H1 (cell line): Measurements from ENCODE around the gene ABHD12B. TPM values are rescaled to one million over a fixed set of nuclear protein-coding genes. Genes with fewer than 3 reads are reported as not detected.

Experiments
- CTCF ChIA-PET: fragments of 300-600 bp; sonication (Branson Sonifier 250); formaldehyde crosslinking; loops from one replicate; lab custom pipeline; 2021; ENCODE audit not compliant: partially characterized antibody; lab: Charles Lee
- POLR2A ChIA-PET: fragments of 300-600 bp; sonication (Branson Sonifier 250); formaldehyde crosslinking; loops from one replicate; lab custom pipeline; 2021; ENCODE audit warnings: inconsistent platforms; ENCODE audit not compliant: partially characterized antibody; lab: Charles Lee
- DNase-seq, 2 experiments: peaks; one replicate each; pipeline versions ENCODE4 v3.0.0 to v3.0.0-alpha.2; 2010 to 2022; ENCODE audit warnings: low spot score in 2 of 2, low read depth in 1 of 2, mixed read lengths in 1 of 2
- FAIRE-seq: peaks from 2 replicates; lab custom pipeline; 2011; peaks lifted over from hg19 to GRCh38; lab: Jason Lieb, UNC
- H2AFZ ChIP-seq: 2 replicates; pipeline ENCODE4 v1.8.1; 2012; ENCODE audit warnings: low read length, inconsistent platforms
- H2AK5ac ChIP-seq: 2 replicates; pipeline ENCODE4 v1.6.1; 2013; ENCODE audit warnings: low read depth, low read length
- H2BK120ac ChIP-seq: replicated peaks from 2 replicates; pipeline ENCODE3; 2013; ENCODE audit warnings: low read depth, low read length, inconsistent platforms
- H2BK12ac ChIP-seq: 2 replicates; pipeline ENCODE4 v1.6.1; 2013; ENCODE audit warnings: low read depth, low read length
- H2BK15ac ChIP-seq: 2 replicates; pipeline ENCODE4 v1.6.1; 2013; ENCODE audit warnings: low read length
- H2BK20ac ChIP-seq: 2 replicates; pipeline ENCODE4 v1.6.1; 2013; ENCODE audit warnings: low read length
- H2BK5ac ChIP-seq: 2 replicates; pipeline ENCODE4 v1.6.1; 2013; ENCODE audit warnings: low read depth, low read length
- H3K14ac ChIP-seq: 2 replicates; pipeline ENCODE4 v1.6.1; 2013; ENCODE audit warnings: inconsistent platforms; ENCODE audit not compliant: insufficient read length
- H3K18ac ChIP-seq: 2 replicates; pipeline ENCODE4 v1.6.1; 2013; ENCODE audit warnings: low read length; ENCODE audit errors: extremely low read depth
- H3K23ac ChIP-seq: 2 replicates; pipeline ENCODE4 v1.6.1; 2013; ENCODE audit warnings: inconsistent platforms; ENCODE audit not compliant: insufficient read length
- H3K23me2 ChIP-seq: 2 replicates; pipeline ENCODE4 v1.6.1; 2013; ENCODE audit warnings: low read depth, low read length
- H3K27ac ChIP-seq: 2 replicates; pipeline ENCODE4 v1.6.1; 2011; ENCODE audit warnings: low read depth, low read length, inconsistent platforms
- H3K27me3 ChIP-seq, 4 experiments: replicated peaks in 1 of 4; 1 replicate in 1 of 4; 2 replicates in 3 of 4; pipeline versions ENCODE4 v1.6.1 to v1.8.1; 2011 to 2013; ENCODE audit warnings: low read length in 3 of 4, mild to moderate bottlenecking in 3 of 4, inconsistent platforms in 2 of 4, mixed read lengths in 2 of 4, moderate library complexity in 1 of 4; ENCODE audit not compliant: control insufficient read depth in 3 of 4, insufficient read depth in 3 of 4; ENCODE audit errors: extremely low read depth in 1 of 4
- H3K36me3 ChIP-seq, 4 experiments: 2 replicates each; pipeline versions ENCODE4 v1.6.1 to v1.8.1; 2011 to 2013; ENCODE audit warnings: mild to moderate bottlenecking in 4 of 4, low read length in 3 of 4, moderate library complexity in 2 of 4, control low read depth in 1 of 4, inconsistent platforms in 1 of 4; ENCODE audit not compliant: insufficient read depth in 4 of 4, control insufficient read depth in 2 of 4
- H3K4ac ChIP-seq: replicated peaks from 2 replicates; pipeline ENCODE3; 2013; ENCODE audit warnings: low read length, low read depth, mixed read lengths, inconsistent platforms; ENCODE audit not compliant: insufficient read length
- H3K4me1 ChIP-seq, 4 experiments: replicated peaks in 1 of 4; 1 replicate in 1 of 4; 2 replicates in 3 of 4; pipeline versions ENCODE4 v1.6.1 to v1.8.1; 2011 to 2013; ENCODE audit warnings: low read length in 3 of 4, inconsistent platforms in 2 of 4, mixed read lengths in 1 of 4; ENCODE audit not compliant: insufficient read depth in 4 of 4, control insufficient read depth in 3 of 4
- H3K4me2 ChIP-seq, 2 experiments: 2 replicates each; pipeline versions ENCODE4 v1.6.1 to v1.8.1; 2011 to 2013; ENCODE audit warnings: low read depth in 2 of 2, low read length in 2 of 2, control low read depth in 1 of 2, inconsistent platforms in 1 of 2, mild to moderate bottlenecking in 1 of 2; ENCODE audit not compliant: insufficient read depth in 1 of 2
- H3K4me3 ChIP-seq, 4 experiments: fragments of 200-600, 300-600 bp in 1 of 4; sonication (generic), shearing (Covaris generic), sonication (Bioruptor Twin) in 1 of 4; 2 replicates each; pipeline versions ENCODE4 v1.5.1 to v1.8.1; 2011 to 2016; ENCODE audit warnings: low read length in 4 of 4, low read depth in 3 of 4, control low read depth in 2 of 4, inconsistent platforms in 2 of 4, mild to moderate bottlenecking in 2 of 4, mixed read lengths in 1 of 4, moderate library complexity in 1 of 4; ENCODE audit not compliant: insufficient read depth in 2 of 4; ENCODE audit errors: extremely low read depth in 1 of 4
- H3K56ac ChIP-seq: replicated peaks from 2 replicates; pipeline ENCODE3; 2013; ENCODE audit warnings: low read depth, mild to moderate bottlenecking, mixed read lengths, low read length, inconsistent platforms; ENCODE audit not compliant: insufficient read length
- H3K79me1 ChIP-seq: 2 replicates; pipeline ENCODE4 v1.6.1; 2013; ENCODE audit warnings: low read depth, low read length, control low read depth
- H3K79me2 ChIP-seq, 2 experiments: 2 replicates each; pipeline versions ENCODE4 v1.6.1 to v1.8.1; 2012 to 2013; ENCODE audit warnings: low read length in 2 of 2, mild to moderate bottlenecking in 2 of 2, inconsistent platforms in 1 of 2; ENCODE audit not compliant: insufficient read depth in 2 of 2, control insufficient read depth in 1 of 2
- H3K9ac ChIP-seq, 4 experiments: replicated peaks in 1 of 4; 1 replicate in 1 of 4; 2 replicates in 3 of 4; pipeline versions ENCODE4 v1.6.1 to v1.8.1; 2011 to 2013; ENCODE audit warnings: low read depth in 3 of 4, low read length in 3 of 4, control low read depth in 2 of 4, mild to moderate bottlenecking in 2 of 4, moderate library complexity in 2 of 4, inconsistent platforms in 1 of 4; ENCODE audit errors: extremely low read depth in 1 of 4
- H3K9me3 ChIP-seq, 2 experiments: 2 replicates each; pipeline versions ENCODE4 v1.6.1 to v1.8.1; 2012 to 2013; ENCODE audit warnings: mild to moderate bottlenecking in 2 of 2, moderate library complexity in 2 of 2, control low read depth in 1 of 2, inconsistent platforms in 1 of 2, low read depth in 1 of 2, low read length in 1 of 2, mixed read lengths in 1 of 2; ENCODE audit not compliant: insufficient read depth in 2 of 2
- H4K20me1 ChIP-seq, 2 experiments: replicated peaks in 1 of 2; 2 replicates each; pipeline versions ENCODE3 to v1.8.1; 2011 to 2013; ENCODE audit warnings: inconsistent platforms in 2 of 2, low read length in 2 of 2, mild to moderate bottlenecking in 1 of 2; ENCODE audit not compliant: insufficient read depth in 2 of 2, control insufficient read depth in 1 of 2
- H4K5ac ChIP-seq: 2 replicates; pipeline ENCODE4 v1.6.1; 2013; ENCODE audit warnings: low read length, low read depth, mixed read lengths, inconsistent platforms; ENCODE audit not compliant: insufficient read length
- H4K8ac ChIP-seq: 2 replicates; pipeline ENCODE4 v1.8.0; 2013; ENCODE audit warnings: mild to moderate bottlenecking, moderate library complexity, low read length, inconsistent platforms; ENCODE audit not compliant: insufficient read depth; ENCODE audit errors: extremely low read depth
- H4K91ac ChIP-seq: replicated peaks from 2 replicates; pipeline ENCODE3; 2013; ENCODE audit warnings: low read length, mixed read lengths, inconsistent platforms; ENCODE audit not compliant: insufficient read length
- BACH1 ChIP-seq: IDR thresholded peaks from 2 replicates; pipeline ENCODE4 v1.6.1; 2012; ENCODE audit warnings: low read length, improper control_type of control experiment
- GABPA ChIP-seq: IDR thresholded peaks from 2 replicates; pipeline ENCODE4 v1.6.1; 2011; ENCODE audit warnings: mild to moderate bottlenecking, low read length, moderate library complexity, borderline replicate concordance; ENCODE audit not compliant: insufficient read depth
- HDAC6 ChIP-seq: IDR thresholded peaks from one replicate; pipeline ENCODE4 v1.7.1; 2012; ENCODE audit warnings: low read depth, mild to moderate bottlenecking, inconsistent platforms, low read length, moderate library complexity
- KDM1A ChIP-seq: fragments of 200-600, 300-600 bp; sonication (generic); IDR thresholded peaks from 2 replicates; pipeline ENCODE4 v1.7.1; 2016; ENCODE audit warnings: mild to moderate bottlenecking, low read length, borderline replicate concordance
- KDM5A ChIP-seq: fragments of 200-600 bp; IDR thresholded peaks from 2 replicates; pipeline ENCODE4 v1.7.1; 2012; ENCODE audit warnings: mild to moderate bottlenecking, low read length, inconsistent platforms, mixed read lengths
- NANOG ChIP-seq: IDR thresholded peaks from 2 replicates; pipeline ENCODE4 v1.6.1; 2011; ENCODE audit warnings: low read length, low read depth, mild to moderate bottlenecking, inconsistent platforms; ENCODE audit not compliant: insufficient read depth, poor library complexity, severe bottlenecking
- SP1 ChIP-seq: IDR thresholded peaks from 2 replicates; pipeline ENCODE4 v1.6.1; 2011; ENCODE audit warnings: low read depth, low read length
- TAF7 ChIP-seq: optimal IDR thresholded peaks from 2 replicates; pipeline ENCODE3; 2011; ENCODE audit warnings: low read depth, mild to moderate bottlenecking, inconsistent platforms, low read length, moderate library complexity, borderline replicate concordance
- ZNF274 ChIP-seq: IDR thresholded peaks from 2 replicates; pipeline ENCODE4 v1.7.0; 2012; ENCODE audit warnings: low read length, borderline replicate concordance; ENCODE audit errors: extremely low read depth
- WGBS, 2 experiments: shearing (Covaris generic) in 1 of 2; methylation state at CpG; one replicate each; pipeline versions ENCODE4 v1.1.6 to v1.1.7; 2013 to 2015; ENCODE audit warnings: low lambda C conversion rate in 2 of 2, mixed read lengths in 2 of 2, inconsistent platforms in 1 of 2, low coverage in 1 of 2, missing lambda C conversion rate in 1 of 2; ENCODE audit not compliant: insufficient replicate concordance in 2 of 2, insufficient coverage in 1 of 2, insufficient read length in 1 of 2; ENCODE audit errors: extremely low coverage in 1 of 2, missing lambda C conversion rate in 1 of 2; 5-methylcytosine and 5-hydroxymethylcytosine counted together
- polyA plus RNA-seq, 7 experiments: library from polyadenylated mRNA; depleted of rRNA in 3 of 7; stranded (reverse) in 5 of 7; unstranded in 2 of 7; fragments of >200 nt in 5 of 7; fragments of 200-250 nt in 2 of 7; gene quantifications; 1 replicate in 5 of 7; 2 replicates in 1 of 7; 4 replicates in 1 of 7; pipeline versions ENCODE4 v1.2.1 to v1.2.3, GENCODE V29; 2011 to 2013; ENCODE audit warnings: missing spikeins in 2 of 7, mixed read lengths in 2 of 7
- total RNA-seq: library from RNA; stranded (reverse); fragmentation: NEBNext Ultra II Directional; extraction: Animal tissue kit (Norgen Biotek cat#: 25700); gene quantifications from 2 replicates; pipeline ENCODE4 v1.2.1, GENCODE V29; 2021
- TF ChIP-seq, protein P1 (sequence below): IDR thresholded peaks from 2 replicates; pipeline ENCODE4 v1.6.1; 2011; ENCODE audit warnings: low read length, improper control_type of control experiment
- TF ChIP-seq, protein P2 (sequence below): IDR thresholded peaks from 2 replicates; pipeline ENCODE4 v1.6.1; 2012; ENCODE audit warnings: inconsistent platforms

The ABHD12B gene
- total and polyA plus RNA-seq, 2 of the 8 experiments (the other 6 are each of a cell fraction or from before 2014, with no cell fraction given), result 4.0 to 102 TPM

DNA sequence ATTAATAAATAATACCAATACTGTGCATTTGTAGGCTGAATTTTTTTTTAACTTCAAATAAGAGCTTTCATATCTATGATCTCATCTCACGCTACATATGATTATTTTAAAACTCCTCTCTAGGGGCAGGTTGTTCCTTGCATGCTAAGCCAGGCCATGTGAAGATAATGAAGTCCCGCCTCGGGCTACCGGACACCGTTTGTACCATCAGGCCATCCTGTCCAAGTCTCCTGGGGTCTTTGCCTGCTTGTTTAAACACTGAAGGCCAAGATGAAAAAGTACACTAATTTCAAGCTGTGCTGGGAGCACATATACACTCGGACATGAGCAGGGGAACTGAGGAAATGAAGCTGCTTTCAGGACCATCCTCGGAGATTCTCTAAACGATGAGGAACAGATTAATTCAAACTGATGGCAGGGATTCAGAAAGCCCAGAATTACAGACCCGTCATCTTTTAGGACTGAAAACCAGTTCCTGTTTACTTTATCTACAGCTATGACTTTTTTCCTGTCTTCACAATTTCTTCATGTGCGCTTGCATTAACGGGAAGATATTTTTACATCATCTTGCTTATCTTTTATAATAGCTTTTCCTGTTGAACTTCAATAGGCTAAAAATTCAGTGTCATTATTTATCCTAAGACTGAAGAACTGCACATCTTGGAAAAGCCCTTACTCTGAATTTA, 6.3 kb upstream of the ABHD12B start:
- no peak for DNase-seq
- H3K18ac ChIP-seq, result no peak overlapping the region
- no peak overlapping the region for H2BK120ac ChIP-seq
- H3K9ac ChIP-seq, result no peak overlapping the region
- WGBS, 2 experiments, result 95% methylated on average over 11 of the region's 11 CpGs; no CpG with 5 or more reads in 1 of the 2 experiments
- no peak overlapping the region for H2AK5ac ChIP-seq
- H2BK5ac ChIP-seq, result no peak overlapping the region
- no peaks in the 10 kb centered on the region for H3K79me2 ChIP-seq
- no peak overlapping the region for H2BK12ac ChIP-seq
- POLR2A ChIA-PET, result no interaction called here
- no peak overlapping the region for H2BK15ac ChIP-seq
- no peak overlapping the region for H3K56ac ChIP-seq
- no peaks in the 10 kb centered on the region for H4K20me1 ChIP-seq
- H2BK20ac ChIP-seq, result no peak overlapping the region
- no peak overlapping the region for H3K4me2 ChIP-seq
- peaks cover 0 to 2% (median 0%) of the 10 kb centered on the region in 4 experiments; a peak in 1 of 7 replicates for H3K27me3 ChIP-seq
- H3K9me3 ChIP-seq, result no peaks in the 10 kb centered on the region
- H3K36me3 ChIP-seq, result no peaks in the 10 kb centered on the region
- FAIRE-seq, result no peak
- no peak overlapping the region for H3K4me3 ChIP-seq
- peaks cover 0 to 1% (median 0%) of the 10 kb centered on the region in 4 experiments; a peak in 1 of 7 replicates for H3K4me1 ChIP-seq
- no peak overlapping the region for H2AFZ ChIP-seq
- H4K8ac ChIP-seq, result no peak overlapping the region
- H3K23ac ChIP-seq, result no peak overlapping the region
- H3K14ac ChIP-seq, result no peak overlapping the region
- H3K4ac ChIP-seq, result no peak overlapping the region
- H3K27ac ChIP-seq, result no peak overlapping the region
- no peaks in the 10 kb centered on the region for H3K23me2 ChIP-seq
- no peak overlapping the region for H4K5ac ChIP-seq
- no peaks in the 10 kb centered on the region for H3K79me1 ChIP-seq
- no peak overlapping the region for H4K91ac ChIP-seq
- CTCF ChIA-PET, result interaction anchor here (1.0 to 4.6 kb wide), 4 partner anchors 11 to 39 kb away, joined by 3 to 24 read pairs (median 4); no protein-coding TSS in a partner anchor
- TF ChIP-seq ZNF274 (no peak), HDAC6 (no peak), KDM5A (no peak), TAF7 (no peak), KDM1A (no peak), SP1 (no peak), GABPA (no peak), NANOG (no peak), BACH1 (no peak)
- TF ChIP-seq, protein P1, sequence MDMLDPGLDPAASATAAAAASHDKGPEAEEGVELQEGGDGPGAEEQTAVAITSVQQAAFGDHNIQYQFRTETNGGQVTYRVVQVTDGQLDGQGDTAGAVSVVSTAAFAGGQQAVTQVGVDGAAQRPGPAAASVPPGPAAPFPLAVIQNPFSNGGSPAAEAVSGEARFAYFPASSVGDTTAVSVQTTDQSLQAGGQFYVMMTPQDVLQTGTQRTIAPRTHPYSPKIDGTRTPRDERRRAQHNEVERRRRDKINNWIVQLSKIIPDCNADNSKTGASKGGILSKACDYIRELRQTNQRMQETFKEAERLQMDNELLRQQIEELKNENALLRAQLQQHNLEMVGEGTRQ, result no peak
- TF ChIP-seq, protein P2, sequence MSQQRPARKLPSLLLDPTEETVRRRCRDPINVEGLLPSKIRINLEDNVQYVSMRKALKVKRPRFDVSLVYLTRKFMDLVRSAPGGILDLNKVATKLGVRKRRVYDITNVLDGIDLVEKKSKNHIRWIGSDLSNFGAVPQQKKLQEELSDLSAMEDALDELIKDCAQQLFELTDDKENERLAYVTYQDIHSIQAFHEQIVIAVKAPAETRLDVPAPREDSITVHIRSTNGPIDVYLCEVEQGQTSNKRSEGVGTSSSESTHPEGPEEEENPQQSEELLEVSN, result no peak
